ENCODE data around the gene SUN2. TPM values are rescaled to one million over a fixed set of nuclear protein-coding genes. Genes with fewer than 3 reads are reported as not detected.

SUN2 gene
- total RNA-seq, 6 donors from 2014 or later = 191 to 436 (median 275) TPM

- TF ChIP-seq POLR2AphosphoS5 (IDR thresholded peaks at IDR 0.05) (peak; percentile 87 to 90), EP300 (IDR thresholded peaks at IDR 0.05) (peak in 2 of 4 donors; percentile 39 to 85), POLR2A (IDR thresholded peaks at IDR 0.05) (peak in 3 of 4 donors; percentile 48 to 65 (median 61)), CTCF (IDR thresholded peaks at IDR 0.05) (peak in 4 of 6 experiments; percentile 9 to 68 (median 28))
- H3K4me1 ChIP-seq = peaks cover 45 to 57% (median 50%) of the 10 kb centered on the region in 4 donors
- H3K4me3 ChIP-seq = peak overlapping the region; percentile 59 to 86 (median 65)
- WGBS, 2 donors = 0 to 2% methylated on average over 9 to 14 of the region's 74 CpGs
- H3K9me3 ChIP-seq = no peaks in the 10 kb centered on the region
- no peaks in the 10 kb centered on the region for H3K27me3 ChIP-seq
- peaks cover 8 to 28% (median 25%) of the 10 kb centered on the region in 4 donors for H3K36me3 ChIP-seq
- ATAC-seq (ENCODE audit: low FRiP score in 2 of 2) = peak; percentile 90 to 92
- peak; percentile 98 to 99 for DNase-seq
- peak overlapping the region; percentile 95 to 98 (median 96) for H3K27ac ChIP-seq
Observed at GRCh38 chr22:38755155-38755910, 465 bp downstream of the SUN2 start.

GRCh38 chr22:38754751-38755154, 1.0 kb downstream of the SUN2 start:
- peaks cover 14 to 34% (median 31%) of the 10 kb centered on the region in 4 donors for H3K36me3 ChIP-seq
- DNase-seq (peak in 1 of 2 donors; percentile 62), ATAC-seq (ENCODE audit: low FRiP score in 2 of 2) (peak; percentile 23 to 49)
- WGBS, 2 donors = 11 to 12% methylated on average over 10 to 12 of the region's 12 CpGs
- no peak for TF ChIP-seq CTCF (IDR thresholded peaks at IDR 0.05)
- no peak for TF ChIP-seq POLR2AphosphoS5 (IDR thresholded peaks at IDR 0.05)
- no peak for TF ChIP-seq POLR2A (IDR thresholded peaks at IDR 0.05)
- TF ChIP-seq EP300 (IDR thresholded peaks at IDR 0.05) = no peak
- H3K9me3 ChIP-seq = no peaks in the 10 kb centered on the region
- H3K4me3 ChIP-seq = peak overlapping the region; percentile 59 to 86 (median 65)
- H3K27me3 ChIP-seq = no peaks in the 10 kb centered on the region
- peaks cover 45 to 57% (median 50%) of the 10 kb centered on the region in 4 donors for H3K4me1 ChIP-seq
- peak overlapping the region; percentile 95 to 98 (median 96) for H3K27ac ChIP-seq

GRCh38 chr22:38753948-38754750, 1.6 kb downstream of the SUN2 start:
- Histone ChIP-seq H3K4me3 (peak overlapping the region; percentile 16 to 86 (median 64)), H3K4me1 (peaks cover 45 to 57% (median 50%) of the 10 kb centered on the region in 4 donors)
- peak in 1 of 2 donors; percentile 32 for ATAC-seq (ENCODE audit: low FRiP score in 2 of 2)

GRCh38 chr22:38751422-38752346, 4.1 kb downstream of the SUN2 start:
- DNase-seq (peak in 1 of 2 donors; percentile 81), ATAC-seq (ENCODE audit: low FRiP score in 2 of 2) (no peak)
- peaks cover 40 to 65% (median 60%) of the 10 kb centered on the region in 4 donors for H3K36me3 ChIP-seq
- H3K27me3 ChIP-seq = no peaks in the 10 kb centered on the region
- H3K27ac ChIP-seq = peak overlapping the region; percentile 65 to 98 (median 90)
- 53 to 65% methylated on average over 19 to 24 of the region's 24 CpGs for WGBS, 2 donors
- H3K9me3 ChIP-seq = no peaks in the 10 kb centered on the region
- TF ChIP-seq POLR2AphosphoS5 (IDR thresholded peaks at IDR 0.05) (peak in 1 of 2 donors; percentile 29), CTCF (IDR thresholded peaks at IDR 0.05) (no peak)
- H3K4me1 ChIP-seq = peaks cover 40 to 50% (median 44%) of the 10 kb centered on the region in 4 donors
- H3K4me3 ChIP-seq = peak overlapping the region in 2 of 4 donors; percentile 12 to 59

More at GRCh38 chr22:38753948-38754750, 1.6 kb downstream of the SUN2 start:
- Histone ChIP-seq H3K27me3 (no peaks in the 10 kb centered on the region), H3K36me3 (peaks cover 20 to 40% (median 37%) of the 10 kb centered on the region in 4 donors), H3K27ac (peak overlapping the region; percentile 95 to 98 (median 96)), H3K9me3 (no peaks in the 10 kb centered on the region)
- WGBS, 2 donors = 22 to 24% methylated on average over 12 of the region's 12 CpGs
- DNase-seq = peak in 1 of 2 donors; percentile 77
- TF ChIP-seq POLR2AphosphoS5 (IDR thresholded peaks at IDR 0.05) (peak in 1 of 2 donors; percentile 15), POLR2A (IDR thresholded peaks at IDR 0.05) (no peak)

Data from upper lobe of left lung (tissue), 6 donors.